ENCODE data around the gene OTUD4.

The OTUD4 gene

GRCh38 chr4:145090380-145090779, 90.0 kb downstream of the OTUD4 start:
- ATAC-seq = no peak

GRCh38 chr4:145083891-145084605, 96.3 kb downstream of the OTUD4 start:
- no peak for TF ChIP-seq POU6F1 (CRISPR knock-in tag; IDR thresholded peaks at IDR 0.05; ENCODE audit: borderline replicate concordance, low read depth)
- no peak for TF ChIP-seq PATZ1 (CRISPR knock-in tag; IDR thresholded peaks at IDR 0.05; ENCODE audit: borderline replicate concordance)
- no peak for TF ChIP-seq ZC3H10 (CRISPR knock-in tag; IDR thresholded peaks at IDR 0.05)
- TF ChIP-seq ESRRG (CRISPR knock-in tag; IDR thresholded peaks at IDR 0.05) = no peak
- TF ChIP-seq BACH2 (CRISPR knock-in tag; IDR thresholded peaks at IDR 0.05; ENCODE audit: borderline replicate concordance) = no peak
- no peak for TF ChIP-seq CREB5 (CRISPR knock-in tag; IDR thresholded peaks at IDR 0.05; ENCODE audit: low read depth)
- no peak for TF ChIP-seq ZFP30 (CRISPR knock-in tag; IDR thresholded peaks at IDR 0.05)
- no peak for TF ChIP-seq OSR1 (CRISPR knock-in tag; IDR thresholded peaks at IDR 0.05)
- no peak for TF ChIP-seq CSRNP3 (CRISPR knock-in tag; IDR thresholded peaks at IDR 0.05)
- TF ChIP-seq CSDC2 (CRISPR knock-in tag; IDR thresholded peaks at IDR 0.05) = no peak
- TF ChIP-seq ZFP3 (CRISPR knock-in tag; IDR thresholded peaks at IDR 0.05) = no peak
- TF ChIP-seq PPARA (CRISPR knock-in tag; IDR thresholded peaks at IDR 0.05; ENCODE audit: borderline replicate concordance) = no peak
- no peak for TF ChIP-seq SNAI2 (CRISPR knock-in tag; IDR thresholded peaks at IDR 0.05)
- no peak for ATAC-seq

More at GRCh38 chr4:145090380-145090779, 90.0 kb downstream of the OTUD4 start:
- TF ChIP-seq CREB5 (CRISPR knock-in tag; IDR thresholded peaks at IDR 0.05; ENCODE audit: low read depth) = no peak
- no peak for TF ChIP-seq PPARA (CRISPR knock-in tag; IDR thresholded peaks at IDR 0.05; ENCODE audit: borderline replicate concordance)
- no peak for TF ChIP-seq CSRNP3 (CRISPR knock-in tag; IDR thresholded peaks at IDR 0.05)
- no peak for TF ChIP-seq OSR1 (CRISPR knock-in tag; IDR thresholded peaks at IDR 0.05)
- TF ChIP-seq GLIS3 (CRISPR knock-in tag; IDR thresholded peaks at IDR 0.05) = no peak
- TF ChIP-seq ESRRG (CRISPR knock-in tag; IDR thresholded peaks at IDR 0.05) = no peak
- TF ChIP-seq ZNF565 (CRISPR knock-in tag; conservative IDR thresholded peaks at IDR 0.05; ENCODE audit: low read depth) = no peak
- TF ChIP-seq ZNF70 (CRISPR knock-in tag; IDR thresholded peaks at IDR 0.05) = no peak
- no peak for TF ChIP-seq TCF4 (CRISPR knock-in tag; IDR thresholded peaks at IDR 0.05; ENCODE audit: borderline replicate concordance)
